ENCODE data around the gene TSPOAP1.
A peak's percentile ranks its signal among the peaks of the same experiment; 100 is the strongest.
"Not testable (repeated sequence)": the region's sequence is repeated elsewhere in the genome, so short reads cannot be mapped to it uniquely, and the experiment has no call there.

Gene TSPOAP1

GRCh38 chr17:58360296-58361063 is 31.9 kb upstream of the TSPOAP1 start:
- DNase-seq: no peak

DNA sequence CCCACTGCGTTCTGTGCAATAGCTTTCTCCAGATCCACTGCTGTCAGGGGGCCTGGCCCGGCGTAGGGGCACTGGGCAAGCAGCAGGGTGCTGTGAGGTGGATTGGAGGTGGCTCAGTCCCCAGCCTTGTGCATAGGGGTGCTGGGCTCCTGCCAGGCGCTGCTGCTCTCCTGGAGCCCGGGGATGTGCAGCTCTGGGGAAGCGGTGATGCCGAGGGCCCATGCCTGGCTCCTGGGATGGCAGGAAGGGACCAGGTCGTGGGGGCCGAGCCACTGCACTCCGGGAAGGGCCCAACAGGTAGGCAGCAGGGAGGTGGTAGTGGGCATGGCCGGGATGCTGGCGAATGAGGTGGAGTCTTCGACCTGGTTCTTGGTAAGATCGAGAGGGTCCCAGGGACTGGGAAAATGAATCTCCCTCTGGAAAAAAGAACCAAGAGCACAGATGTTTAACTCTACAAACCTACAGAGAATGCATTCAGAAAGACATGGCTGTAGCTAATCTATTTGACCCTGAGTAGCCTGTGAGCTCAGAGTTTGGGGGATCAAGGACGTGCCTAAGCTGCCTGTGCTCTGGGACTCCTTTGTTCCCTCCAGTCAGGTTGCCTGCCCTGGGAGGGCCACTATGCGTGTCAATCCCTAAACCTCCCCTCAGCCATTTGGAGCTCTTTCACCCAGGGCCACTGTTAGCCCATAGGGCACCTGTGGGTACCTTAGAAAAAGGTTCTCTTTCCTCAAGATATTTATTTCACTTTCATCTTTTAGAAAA is 30.0 kb upstream of the TSPOAP1 start:
- DNase-seq: no peak

DNA sequence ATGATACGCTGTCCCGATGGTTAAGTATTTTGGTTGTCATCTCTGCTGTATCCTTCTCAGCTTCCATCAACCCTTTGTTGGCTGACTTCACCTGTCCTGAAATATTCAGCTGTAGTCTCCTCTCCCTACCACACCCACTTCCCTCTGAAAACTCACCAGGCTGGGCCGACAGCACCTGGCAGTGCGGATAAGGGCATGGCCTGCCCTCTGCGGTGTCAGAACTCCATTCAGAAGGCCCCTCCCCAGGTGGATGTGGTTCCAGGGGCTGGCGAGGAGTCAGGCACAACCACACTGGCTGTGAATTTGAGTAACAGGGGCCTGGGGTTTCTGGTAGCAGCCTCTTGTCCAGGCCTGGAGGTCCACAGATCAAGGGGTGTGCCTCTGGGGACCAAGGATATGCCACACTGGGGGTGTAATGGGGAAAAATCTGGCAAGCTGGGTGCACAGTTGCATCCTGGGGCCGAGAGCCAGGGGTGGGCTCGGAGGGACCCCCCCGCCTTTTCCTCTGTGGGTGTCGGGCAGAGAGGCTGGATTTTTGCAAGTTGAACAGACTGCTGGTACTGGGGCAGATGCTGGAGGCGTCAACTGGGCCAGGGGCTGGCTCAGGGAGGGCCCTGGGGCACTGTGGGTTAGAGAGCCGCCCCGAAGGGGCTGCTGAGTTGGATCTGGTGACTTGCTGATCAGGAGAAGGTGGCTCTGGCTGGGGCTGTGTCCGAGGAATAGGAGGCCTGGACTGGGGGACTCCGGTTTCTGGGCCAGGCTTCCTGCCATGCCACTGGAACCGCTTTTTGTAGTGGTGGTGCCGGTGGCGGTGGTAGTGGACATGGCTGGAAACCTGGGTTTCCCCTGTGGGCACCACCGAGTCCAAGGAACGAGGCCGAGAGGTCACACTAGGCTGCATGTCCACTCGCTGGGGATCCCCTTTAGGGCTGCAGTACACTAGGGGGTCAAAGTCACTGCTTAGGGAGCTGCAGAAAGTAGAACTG is 29.0 kb upstream of the TSPOAP1 start:
- DNase-seq: no peak

- DNase-seq: no peak
Measured at GRCh38 chr17:58356231-58356630, 27.6 kb upstream of the TSPOAP1 start.

DNA sequence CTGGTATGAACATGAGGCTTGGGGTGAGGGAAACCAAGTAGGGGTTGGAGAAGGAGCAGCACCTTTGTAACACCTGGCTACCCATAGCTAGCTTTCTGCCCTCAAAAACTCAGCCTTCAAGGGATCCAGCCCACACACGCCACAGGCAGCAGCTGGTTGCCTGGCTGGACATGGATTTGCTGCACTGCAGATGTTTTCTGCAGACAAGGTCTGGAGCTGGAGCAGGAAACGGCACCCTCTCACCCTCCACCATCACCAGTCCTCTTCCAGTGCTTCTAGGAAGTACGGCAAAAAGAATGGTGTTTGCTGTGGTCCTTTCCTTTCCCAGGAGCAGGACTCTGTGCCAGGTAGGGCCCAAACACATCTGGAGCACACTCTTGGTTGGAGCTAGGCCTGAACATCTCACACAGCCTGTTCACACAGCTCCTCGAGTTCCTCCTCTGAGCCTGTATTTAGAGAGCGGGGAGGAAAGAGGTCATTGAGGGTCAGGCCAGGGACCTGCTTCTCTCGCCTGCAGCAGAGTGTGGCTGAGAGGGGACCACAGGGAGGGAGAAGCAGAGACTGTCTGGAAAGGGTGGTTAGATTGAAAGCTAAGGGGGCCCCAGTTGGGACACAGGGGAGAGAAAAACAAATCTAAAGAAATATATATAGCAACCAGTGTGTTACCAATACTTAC is 26.1 kb upstream of the TSPOAP1 start:
- DNase-seq: no peak

DNA sequence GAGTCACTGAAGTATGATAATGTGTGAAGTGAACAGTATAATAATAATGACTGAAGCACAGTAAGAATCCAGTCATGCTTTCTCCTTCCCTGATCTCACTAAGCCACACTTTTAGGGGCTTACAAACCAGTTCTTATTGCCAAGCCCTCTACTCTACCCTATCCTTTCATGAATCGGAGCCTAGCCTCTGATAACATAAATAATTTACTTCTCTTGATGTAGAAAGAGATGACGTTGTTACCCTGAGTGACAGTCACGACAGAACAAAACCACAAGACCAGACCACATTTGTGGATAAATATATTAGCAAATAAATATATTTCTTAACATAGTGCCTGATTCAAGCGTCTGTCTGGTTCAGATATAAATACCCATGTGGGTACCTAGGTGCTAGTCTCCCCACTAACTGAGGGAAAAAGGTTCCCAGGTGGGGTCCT is 24.8 kb upstream of the TSPOAP1 start:
- no peak for DNase-seq

GRCh38 chr17:58352596-58353388 is 24.2 kb upstream of the TSPOAP1 start:
- DNase-seq: no peak

GRCh38 chr17:58351831-58352595 is 23.4 kb upstream of the TSPOAP1 start, which contains the start of gene SUPT4H1:
SUPT4H1 (minus strand) TSS chr17:58352201; CDS start chr17:58352135, 66 bp downstream.
- peak; percentile 84 to 86 for DNase-seq

- DNase-seq: no peak
Measured at GRCh38 chr17:58351182-58351581, 22.6 kb upstream of the TSPOAP1 start.

DNA sequence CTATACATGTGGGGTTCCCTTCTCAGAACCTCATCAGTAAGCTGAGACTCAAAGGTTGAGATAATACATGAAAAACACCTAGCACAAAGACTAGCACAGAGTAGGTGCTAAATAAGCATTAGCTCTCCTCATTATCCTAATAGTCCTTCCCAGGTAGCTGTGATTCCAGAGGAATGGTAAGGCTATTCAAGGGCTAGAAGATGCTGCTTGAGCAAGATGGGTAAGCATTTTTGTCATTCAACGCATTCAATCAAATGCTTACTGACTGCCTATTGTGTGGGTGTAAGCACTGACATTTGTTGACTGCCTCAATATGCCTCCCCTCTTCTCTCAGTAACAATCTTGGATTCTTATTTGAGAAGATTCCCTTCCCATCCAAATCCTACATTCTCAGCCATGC is 19.4 kb upstream of the TSPOAP1 start:
- DNase-seq: no peak

GRCh38 chr17:58345500-58345899 is 16.9 kb upstream of the TSPOAP1 start:
- no peak for DNase-seq

- peak; percentile 64 to 68 for DNase-seq
Measured at GRCh38 chr17:58344791-58345157, 16.2 kb upstream of the TSPOAP1 start.

DNA sequence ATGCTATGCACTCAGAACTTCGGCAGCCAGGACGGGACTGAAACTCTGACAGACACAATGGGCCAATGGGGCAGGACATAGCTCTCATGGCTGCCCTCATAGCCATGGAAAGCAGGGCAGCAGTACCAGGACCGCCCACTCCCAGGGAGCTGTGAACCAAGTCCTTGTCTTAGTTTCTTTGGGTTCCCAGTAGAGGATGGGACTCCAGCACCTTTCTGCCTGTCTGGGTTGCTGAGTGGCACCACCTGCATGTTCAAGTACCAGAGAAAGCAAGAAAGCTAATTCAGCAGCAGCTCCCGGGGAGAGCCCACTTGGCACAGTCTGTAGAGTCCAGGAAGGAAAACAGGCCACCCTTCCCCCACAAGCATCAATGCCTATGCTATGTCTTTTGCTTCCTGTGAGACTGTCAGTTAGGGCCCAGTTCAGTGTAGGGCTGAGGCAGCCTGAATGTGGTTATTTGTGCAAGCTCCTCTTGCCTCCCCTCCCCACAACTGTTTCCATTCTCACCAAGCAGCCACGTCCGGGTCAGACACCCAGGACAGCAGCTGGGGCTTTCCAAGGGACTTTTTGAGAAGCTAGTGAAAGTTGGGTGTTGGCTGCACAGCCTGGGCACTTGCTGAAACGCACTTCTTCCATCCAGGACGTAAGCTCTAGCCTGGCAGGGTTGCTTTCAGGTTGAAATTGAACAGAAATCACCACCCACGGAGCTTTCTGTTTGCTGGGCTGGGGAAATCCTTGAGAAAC is 15.6 kb upstream of the TSPOAP1 start:
- peak; percentile 83 to 86 for DNase-seq

GRCh38 chr17:58343131-58343530 is 14.5 kb upstream of the TSPOAP1 start:
- DNase-seq: no peak

DNA sequence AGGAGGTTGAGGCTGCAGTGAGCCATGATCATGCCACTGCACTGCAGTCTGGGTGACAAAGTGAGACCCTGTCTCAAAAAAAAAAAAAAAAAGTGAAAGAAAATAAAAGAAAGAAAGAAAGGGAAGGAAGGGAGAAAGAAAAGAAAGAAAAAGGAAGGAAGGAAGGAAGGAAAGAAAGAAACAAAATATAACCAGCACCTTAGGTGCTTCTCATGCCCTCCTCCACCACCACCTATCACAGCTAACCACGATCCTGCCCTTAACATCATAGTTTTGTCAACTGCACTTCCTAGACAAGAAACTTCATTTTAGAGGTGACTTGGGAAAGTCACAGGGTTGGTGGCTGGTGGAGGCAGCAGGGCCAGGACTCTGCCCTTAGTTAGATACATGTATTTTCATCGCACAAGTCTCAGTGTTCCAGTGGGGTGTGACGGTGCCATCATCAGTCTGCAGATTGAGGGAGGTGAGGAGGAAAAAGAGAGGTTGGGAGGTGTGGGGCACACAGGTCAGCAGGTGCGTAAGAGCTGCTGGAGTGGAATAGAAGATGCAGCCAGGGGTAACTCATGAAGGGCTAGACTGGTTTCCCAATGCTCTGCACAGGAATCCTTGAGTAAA is 13.4 kb upstream of the TSPOAP1 start:
- no peak for DNase-seq

DNA sequence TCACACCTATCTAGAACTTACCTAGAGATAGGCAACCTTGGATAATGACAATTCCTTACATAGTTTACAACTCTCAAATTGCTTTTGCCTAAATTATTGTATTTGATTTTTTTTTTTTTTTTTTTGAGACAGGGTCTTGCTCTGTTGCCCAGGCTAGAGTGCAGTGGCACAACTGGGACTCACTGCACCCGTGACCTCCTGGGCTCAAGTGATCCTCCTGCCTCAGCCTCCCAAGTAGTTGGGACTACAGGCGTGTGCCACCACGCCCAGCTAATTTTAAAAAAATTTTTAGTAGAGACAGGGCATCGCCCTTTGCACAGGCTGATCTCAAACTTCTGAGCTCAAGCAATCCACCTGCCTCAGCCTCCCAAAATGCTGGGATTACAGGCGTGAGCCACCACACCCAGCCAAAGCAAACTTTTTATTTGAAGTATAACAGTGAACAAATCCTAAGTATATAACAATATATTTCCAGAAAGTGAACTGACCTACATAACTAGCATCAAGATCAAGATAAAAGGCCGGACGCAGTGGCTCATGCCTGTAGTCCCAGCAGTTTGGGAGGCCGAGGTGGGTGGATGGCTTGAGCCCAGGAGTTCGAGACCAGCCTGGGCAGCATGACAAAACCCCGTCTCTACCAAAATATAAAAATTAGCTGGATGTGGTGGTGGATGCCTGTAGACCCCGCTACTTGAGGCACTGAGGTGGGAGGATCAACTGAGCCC is 12.7 kb upstream of the TSPOAP1 start:
- not testable (repeated sequence) for DNase-seq

DNA sequence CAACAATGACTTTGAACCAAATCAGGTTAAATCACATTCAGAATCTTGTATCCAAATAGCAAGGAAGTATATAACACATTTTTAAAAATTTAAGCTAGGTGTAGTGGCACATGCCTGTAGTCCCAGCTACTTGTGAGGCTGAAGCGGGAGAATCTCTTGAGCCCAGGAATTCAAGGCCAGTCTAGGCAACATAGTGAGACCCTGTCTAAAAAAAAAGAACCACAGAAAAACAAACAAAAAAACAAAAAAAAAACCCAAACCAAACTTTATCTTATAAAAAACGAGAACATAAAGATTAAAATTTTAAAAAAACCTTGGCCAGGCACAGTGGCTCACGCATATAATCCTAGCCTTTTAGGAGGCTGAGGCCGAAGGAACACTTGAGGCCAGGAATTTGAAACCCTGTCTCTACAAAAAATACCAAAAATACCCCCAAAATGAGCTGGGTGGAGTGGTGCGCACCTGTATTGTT is 11.8 kb upstream of the TSPOAP1 start:
- no peak for DNase-seq

DNA sequence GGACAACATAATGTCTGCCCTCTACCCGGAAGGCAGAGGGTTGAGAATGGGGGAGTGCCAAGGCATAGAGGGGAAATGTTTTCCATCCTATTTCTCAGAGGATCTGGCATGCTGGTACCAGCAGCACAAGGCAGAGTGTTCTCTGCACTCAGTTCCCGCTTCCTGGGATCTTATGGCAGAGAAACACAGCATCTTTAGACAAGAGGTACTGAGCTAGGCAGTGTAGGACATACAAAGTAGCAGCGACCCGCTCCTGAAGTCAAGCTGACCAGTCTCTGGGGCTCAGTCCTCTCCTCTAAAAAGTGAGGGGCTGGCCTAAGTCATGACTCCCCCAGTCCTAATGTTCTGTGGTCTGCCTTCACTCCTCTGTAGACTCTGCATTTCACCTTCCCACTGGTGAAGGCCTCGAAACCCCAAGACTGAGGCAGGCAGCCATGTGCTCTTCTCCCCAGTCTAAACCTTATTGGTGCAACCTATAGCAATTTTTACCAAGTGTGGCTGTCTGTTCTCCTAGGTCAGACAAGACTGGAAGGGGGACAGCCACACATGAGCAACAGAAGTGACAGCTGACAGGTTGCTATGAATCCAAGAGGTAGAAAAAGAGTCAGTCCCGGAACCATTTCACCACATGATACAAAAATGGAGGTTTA is 11.3 kb upstream of the TSPOAP1 start:
- no peak for DNase-seq

Measured in activated CD4-positive, alpha-beta T cell treated with anti-CD3 and anti-CD28 coated beads, Interleukin-2, amount 50 U/mL, for 4 hours (primary cell).